ENCODE data around the gene SLC39A7.

- TF ChIP-seq CTCF (IDR thresholded peaks at IDR 0.05; ENCODE audit: low read depth, low read length), result no peak
- TF ChIP-seq POLR2A (IDR thresholded peaks at IDR 0.05; ENCODE audit: extremely low read depth, insufficient read length), result no peak
- no peak for TF ChIP-seq MAX (IDR thresholded peaks at IDR 0.05; ENCODE audit: low read depth, low read length)
These were observed 41.3 kb downstream of the SLC39A7 start for GRCh38 chr6:33241968-33242367.

All from NB4 (cell line).